MM.1S (cell line): Measurements from ENCODE around the gene PCCA.

Source experiments
- CTCF ChIP-seq: fragments of 300-600 bp; sonication (generic); IDR thresholded peaks from 2 replicates; pipeline ENCODE4 v1.5.1; 2016; ENCODE audit warnings: antibody characterized with exemption, low read length, mixed read lengths
- EZH2 ChIP-seq: fragments of 300-600 bp; sonication (generic); optimal IDR thresholded peaks from 2 replicates; pipeline ENCODE3; 2017; ENCODE audit warnings: low read depth, mild to moderate bottlenecking, antibody characterized with exemption, low read length, mixed read lengths

DNA sequence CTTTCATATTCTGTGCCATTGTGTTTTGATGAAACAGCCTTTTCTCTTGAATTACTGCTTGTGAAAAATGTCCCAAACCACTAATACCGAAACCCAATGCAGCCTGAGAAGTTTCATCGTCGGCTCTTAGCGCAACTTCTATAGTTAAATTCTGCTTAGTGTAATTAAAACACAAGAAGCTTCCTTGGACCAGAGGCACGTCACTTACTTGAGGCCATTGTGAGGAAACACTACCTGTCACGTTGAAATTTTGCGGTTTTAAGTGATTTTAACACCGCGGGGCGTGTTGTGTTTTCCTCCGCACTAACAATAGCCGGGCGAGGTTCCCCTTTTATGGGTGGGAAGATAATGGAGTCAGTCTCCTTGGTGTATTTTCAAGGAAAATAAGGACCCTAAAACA, 428.8 kb downstream of the PCCA start:
- TF ChIP-seq CTCF, result no peak
- TF ChIP-seq EZH2, result no peak
